Activated T-cell treated with anti-CD3 and anti-CD28 coated beads for 24 hours (primary cell): ENCODE results near the gene KIFC3.
A peak's percentile ranks its signal among the peaks of the same experiment; 100 is the strongest.
"Not testable (repeated sequence)": the region's sequence is repeated elsewhere in the genome, so short reads cannot be mapped to it uniquely, and the experiment has no call there.

ENCODE experiments used
- DNase-seq: peaks from one replicate; pipeline ENCODE4 v3.0.0-alpha.2; 2020; ENCODE audit warnings: low read depth

Gene KIFC3

DNA sequence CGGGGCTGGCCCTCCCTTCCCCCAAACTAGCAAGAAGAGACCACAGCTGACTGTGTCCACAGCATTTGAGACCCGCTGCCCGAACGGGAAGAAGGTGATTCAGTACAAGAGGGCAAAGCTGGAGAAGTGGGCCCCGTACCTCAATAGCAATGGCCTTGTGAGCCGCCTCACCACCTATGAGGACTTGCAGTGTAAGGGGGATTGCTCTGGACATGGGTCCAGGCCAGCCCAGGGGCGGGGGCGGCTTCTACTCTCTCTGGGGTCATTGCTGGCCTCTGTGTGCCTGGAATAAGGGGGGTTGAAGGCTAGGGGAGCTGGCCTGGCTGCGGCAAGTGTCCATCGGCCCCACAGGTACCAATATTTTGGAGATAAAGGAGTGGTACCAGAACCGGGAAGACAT is 79.6 kb downstream of the KIFC3 start:
- DNase-seq, result no peak

DNA sequence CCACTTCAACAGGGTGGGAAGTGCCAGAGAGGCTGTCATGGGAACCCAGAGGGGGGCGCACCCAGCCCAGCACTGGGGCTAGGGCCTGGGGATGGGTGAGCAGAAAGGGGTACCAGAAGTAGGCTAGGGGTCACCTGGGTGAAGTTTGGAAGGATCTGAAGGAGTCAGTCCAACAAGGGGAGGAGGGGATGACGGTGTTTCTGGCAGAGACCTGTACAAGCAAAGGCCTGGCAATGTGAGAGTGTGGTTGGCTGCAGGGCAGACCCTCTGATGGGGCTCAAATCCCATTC is 80.1 kb downstream of the KIFC3 start:
- no peak for DNase-seq

DNA sequence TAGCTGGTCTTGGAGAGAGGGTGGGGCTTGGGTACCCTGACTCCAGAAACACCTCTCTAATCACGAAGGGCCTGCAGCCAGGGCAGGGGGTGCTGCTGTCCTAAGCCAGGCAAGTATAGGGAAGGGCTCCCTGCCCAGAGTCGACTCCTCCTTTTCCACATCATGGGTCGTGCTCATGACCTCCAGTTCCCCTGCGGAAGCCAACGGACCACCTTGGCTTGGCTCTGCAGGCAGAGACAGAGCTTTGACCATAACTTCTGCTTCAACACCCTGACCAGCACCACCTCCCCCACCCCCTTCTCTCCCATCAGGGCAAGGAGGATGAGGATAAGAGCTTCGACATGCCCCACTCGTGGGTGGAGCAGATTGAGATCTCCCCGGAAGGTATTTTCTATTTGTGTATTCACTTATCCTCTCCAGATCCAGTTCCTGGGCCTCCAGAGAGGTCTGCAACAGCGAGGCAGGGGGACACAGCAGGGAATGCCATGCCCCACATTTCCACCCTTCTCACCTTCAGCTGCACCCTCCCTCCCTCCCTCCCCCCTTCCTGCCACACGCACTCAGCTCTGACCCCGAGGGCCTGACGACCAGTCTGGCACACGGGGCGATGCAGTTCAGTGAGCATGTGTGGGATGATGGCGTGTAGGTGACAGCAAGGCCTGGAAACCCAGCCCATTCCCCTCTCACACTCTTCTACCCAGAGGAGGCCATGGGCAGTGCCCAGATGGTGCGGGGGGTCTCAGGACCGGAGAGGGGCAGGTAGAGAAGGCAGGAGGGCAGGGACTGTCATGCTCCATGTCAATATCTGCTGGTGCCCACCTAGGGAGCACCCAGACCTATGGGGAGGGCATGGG is 80.7 kb downstream of the KIFC3 start:
- no peak for DNase-seq

DNA sequence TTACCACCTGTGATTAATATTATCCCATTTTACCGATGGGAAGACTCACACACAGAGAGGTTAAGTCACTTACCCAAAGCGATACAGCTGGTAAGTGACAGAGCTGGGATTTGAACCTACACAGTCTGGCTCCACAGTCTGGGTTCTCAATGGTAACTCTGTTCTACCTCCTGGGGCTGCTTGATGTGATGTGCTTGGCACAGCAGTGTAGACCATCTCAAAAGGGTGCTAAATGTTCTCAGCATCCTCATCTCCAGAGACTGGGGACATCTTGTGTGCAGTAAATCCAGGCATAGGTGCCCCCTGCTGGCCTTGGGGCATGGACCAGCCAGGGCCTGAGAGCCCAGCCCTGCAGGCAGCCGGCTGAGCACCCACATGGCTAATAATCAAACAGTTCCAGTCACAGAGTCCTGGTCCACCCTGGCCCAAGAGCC is 82.1 kb downstream of the KIFC3 start:
- DNase-seq, result peak; percentile 13

DNA sequence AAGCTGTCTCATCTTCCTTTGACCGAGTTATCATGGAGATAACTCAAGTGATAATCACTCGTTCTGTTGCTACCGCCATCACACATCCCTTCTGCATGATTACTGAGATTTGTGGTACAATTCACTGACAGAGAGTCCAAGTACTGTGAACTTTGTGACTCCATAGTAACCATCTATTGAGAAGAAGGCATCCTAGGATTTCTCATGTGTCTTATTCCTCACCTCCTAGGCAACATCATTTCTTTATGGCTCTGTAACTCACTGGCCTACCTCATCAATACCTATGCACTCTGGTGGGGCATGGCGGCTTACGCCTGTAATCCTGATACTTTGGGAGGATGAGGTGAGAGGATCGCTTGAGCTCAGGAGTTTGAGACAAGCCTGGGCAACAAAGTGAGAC is 88.2 kb downstream of the KIFC3 start:
- DNase-seq, result no peak

DNA sequence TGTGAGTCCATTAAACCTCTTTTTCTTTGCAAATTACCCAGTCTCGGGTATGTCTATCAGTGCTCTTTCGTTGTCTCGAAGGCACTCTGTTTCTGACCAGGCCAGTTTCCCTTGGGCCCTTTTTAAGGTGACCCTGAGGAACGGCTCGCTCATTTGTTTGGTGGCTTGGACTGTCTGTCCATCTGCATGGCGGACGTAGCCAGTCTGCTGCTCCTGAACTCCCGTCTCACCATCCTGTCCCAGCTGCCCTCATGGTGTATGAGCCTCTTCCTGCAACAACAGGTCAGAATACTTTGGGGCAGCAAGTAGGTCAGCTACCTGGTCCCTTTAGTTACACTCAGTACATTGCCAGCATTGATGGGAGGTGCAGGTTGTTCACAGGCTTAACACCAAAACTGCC is 88.7 kb downstream of the KIFC3 start:
- no peak for DNase-seq

DNA sequence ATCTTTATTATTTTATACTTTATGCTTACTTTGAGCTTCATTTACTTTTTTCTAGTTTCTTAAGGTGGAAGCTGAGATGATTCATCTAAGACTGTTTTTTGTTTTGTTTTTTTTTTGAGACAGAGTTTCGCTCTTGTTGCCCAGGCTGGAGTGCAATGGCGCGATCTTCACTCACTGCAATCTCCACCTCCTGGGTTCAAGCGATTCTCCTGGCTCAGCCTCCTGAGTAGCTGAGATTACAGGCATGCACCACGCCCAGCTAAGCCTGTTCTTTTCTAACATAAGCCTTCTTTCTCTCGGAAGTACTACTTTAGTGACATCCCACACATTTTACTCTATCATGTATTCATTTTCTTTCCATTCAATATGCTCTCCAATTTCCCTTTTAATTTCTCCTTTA is 89.7 kb downstream of the KIFC3 start:
- DNase-seq, result not testable (repeated sequence)

DNA sequence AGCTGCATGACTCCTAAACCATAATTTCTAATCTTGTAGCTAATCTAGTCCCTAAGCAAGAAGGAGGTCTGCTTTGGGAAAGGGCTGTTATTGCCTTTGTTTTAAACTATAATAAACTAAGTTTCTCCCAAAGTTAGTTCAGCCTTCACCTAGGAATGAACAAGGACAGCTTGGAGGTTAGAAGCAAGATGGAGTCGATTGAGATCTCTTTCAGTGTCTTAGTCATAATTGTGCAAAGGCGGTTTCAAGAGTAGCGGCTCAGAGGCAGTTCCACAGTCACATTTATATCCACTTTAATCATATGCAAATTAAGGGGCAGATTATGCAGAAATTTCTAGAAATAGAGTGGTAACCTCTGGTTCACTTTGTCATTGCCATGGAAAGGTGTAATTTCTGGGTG is 90.3 kb downstream of the KIFC3 start:
- DNase-seq, result no peak

DNA sequence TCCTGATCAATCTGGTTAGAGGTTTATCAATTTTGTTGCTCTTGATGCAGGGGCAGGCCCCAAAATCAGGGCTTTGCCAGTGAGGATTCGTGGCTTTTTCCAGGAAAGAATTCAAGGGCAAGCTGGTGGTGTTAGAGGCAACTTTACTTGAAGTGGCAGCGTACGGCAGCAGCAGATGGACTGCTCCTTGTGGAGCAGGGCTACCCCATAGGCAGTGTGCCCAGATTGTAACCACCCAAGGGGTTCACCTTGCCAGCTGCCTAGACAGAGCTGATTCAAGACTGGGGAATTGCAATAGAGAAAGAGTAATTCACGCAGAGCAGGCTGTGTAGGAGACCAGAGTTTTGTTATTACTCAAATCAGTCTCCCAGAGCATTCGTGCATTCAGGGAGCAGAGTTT is 90.9 kb downstream of the KIFC3 start:
- no peak for DNase-seq

DNA sequence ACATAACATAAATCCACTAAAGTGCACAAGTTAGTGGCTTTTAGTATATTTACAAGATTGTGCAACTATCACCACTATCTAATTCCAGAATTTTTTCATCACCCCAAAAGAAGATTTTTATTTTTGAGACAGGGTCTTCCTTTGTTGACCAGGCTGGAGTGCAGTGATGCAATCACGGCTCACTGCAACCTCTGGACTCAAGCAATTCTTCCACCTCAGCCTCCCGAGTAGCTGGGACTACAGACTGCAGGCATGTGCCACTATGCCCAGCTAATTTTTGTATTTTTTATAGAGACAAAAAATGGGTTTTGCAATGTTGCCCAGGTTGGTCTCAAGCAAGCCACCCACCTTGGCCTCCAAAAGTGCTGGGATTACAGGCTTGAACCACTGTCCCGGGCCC is 92.6 kb downstream of the KIFC3 start:
- DNase-seq, result no peak
